GM12878 (cell line): ENCODE measurements around the gene MMP11. TPM values are rescaled to one million over a fixed set of nuclear protein-coding genes. Genes with fewer than 3 reads are reported as not detected.

ENCODE experiments used
- ATAC-seq: fragments of 200-7000 bp; cut with Tn5 transposase; 3 replicates; pipeline ENCODE4 v1.9.1; 2020; ENCODE audit warnings: mild to moderate bottlenecking, moderate library complexity
- BruUV-seq: library from RNA; stranded (reverse); fragments of 400-500 nt; replicated peaks from 2 replicates; lab custom pipeline; 2021; lab: Mats Ljungman, UMichigan
- CTCF ChIA-PET: fragments of 300-600 bp; sonication (Branson Sonifier 250); formaldehyde crosslinking; extraction: SDS; loops from one replicate; lab custom pipeline; 2021; ENCODE audit warnings: inconsistent platforms; lab: Yijun Ruan, JAX
- POLR2A ChIA-PET: fragments of 350-600 bp; formaldehyde crosslinking; extraction: SDS; loops from one replicate; lab custom pipeline; 2021; ENCODE audit warnings: inconsistent platforms; lab: Charles Lee
- RAD21 ChIA-PET: fragments of 300-600 bp; sonication (Branson Sonifier 250); formaldehyde crosslinking; loops from one replicate; lab custom pipeline; 2023; ENCODE audit warnings: antibody characterized with exemption; ENCODE audit not compliant: unreplicated experiment; lab: Charles Lee
- SMC1A ChIA-PET: fragments of 300-600 bp; sonication (Branson Sonifier 250); formaldehyde crosslinking; loops from one replicate; lab custom pipeline; 2023; ENCODE audit not compliant: unreplicated experiment, uncharacterized antibody; lab: Charles Lee
- DNase-seq: peaks from one replicate; pipeline ENCODE4 v3.0.0-alpha.2; 2011; ENCODE audit warnings: low read depth, low spot score
- FAIRE-seq: peaks from 3 replicates; lab custom pipeline; 2011; peaks lifted over from hg19 to GRCh38; lab: Jason Lieb, UNC
- H2AFZ ChIP-seq: 2 replicates; pipeline ENCODE4 v1.6.0; 2011; ENCODE audit warnings: low read depth, low read length, control low read depth; ENCODE audit not compliant: control insufficient read depth
- H3K27ac ChIP-seq: 2 replicates; pipeline ENCODE4 v1.5.1; 2011; ENCODE audit warnings: control low read depth; ENCODE audit not compliant: control insufficient read depth, insufficient read depth
- H3K27me3 ChIP-seq, 2 experiments: replicated peaks in 1 of 2; 2 replicates each; pipeline versions ENCODE4 v1.6.0 to v1.6.1; 2011; ENCODE audit warnings: low read length in 1 of 2; ENCODE audit not compliant: control insufficient read depth in 2 of 2, insufficient read depth in 2 of 2
- H3K36me3 ChIP-seq, 2 experiments: 2 replicates each; pipeline ENCODE4 v1.5.1; 2011; ENCODE audit warnings: low read length in 1 of 2; ENCODE audit not compliant: control insufficient read depth in 2 of 2, insufficient read depth in 2 of 2
- H3K4me1 ChIP-seq: 2 replicates; pipeline ENCODE4 v1.6.1; 2011; ENCODE audit warnings: mild to moderate bottlenecking, low read length, moderate library complexity, mixed read lengths; ENCODE audit not compliant: control insufficient read depth, insufficient read depth
- H3K4me2 ChIP-seq: 2 replicates; pipeline ENCODE4 v1.6.0; 2011; ENCODE audit warnings: control low read depth; ENCODE audit not compliant: control insufficient read depth, insufficient read depth
- H3K4me3 ChIP-seq: fragments of 200-600 bp; sonication (generic); 2 replicates; pipeline ENCODE4 v1.5.1; 2016
- H3K79me2 ChIP-seq: 2 replicates; pipeline ENCODE4 v1.6.0; 2011; ENCODE audit warnings: low read length; ENCODE audit not compliant: control insufficient read depth, insufficient read depth
- H3K9ac ChIP-seq: 2 replicates; pipeline ENCODE4 v1.8.0; 2011; ENCODE audit warnings: low read length, control low read depth, mixed read lengths; ENCODE audit not compliant: control insufficient read depth, insufficient read depth
- H3K9me3 ChIP-seq: replicated peaks from 3 replicates; pipeline ENCODE4 v1.5.1; 2011; ENCODE audit warnings: mild to moderate bottlenecking, low read length; ENCODE audit not compliant: control insufficient read depth, insufficient read depth
- H4K20me1 ChIP-seq: 2 replicates; pipeline ENCODE4 v1.6.0; 2011; ENCODE audit not compliant: control insufficient read depth, insufficient read depth
- BACH1 ChIP-seq: fragments of 450-650 bp; IDR thresholded peaks from 2 replicates; pipeline ENCODE4 v1.6.1; 2017; ENCODE audit warnings: mild to moderate bottlenecking, borderline replicate concordance
- HDGF ChIP-seq: fragments of 450-650 bp; IDR thresholded peaks from 2 replicates; pipeline ENCODE4 v1.6.1; 2016; ENCODE audit warnings: antibody characterized with exemption
- NFIC ChIP-seq: IDR thresholded peaks from 2 replicates; pipeline ENCODE4 v1.6.1; 2012; ENCODE audit warnings: low read depth, mild to moderate bottlenecking, inconsistent platforms, low read length, moderate library complexity
- NR2C2 ChIP-seq: IDR thresholded peaks from 2 replicates; pipeline ENCODE4 v1.6.1; 2011; ENCODE audit warnings: borderline replicate concordance, low read depth; ENCODE audit not compliant: control insufficient read depth, insufficient read length
- PRDM15 ChIP-seq: fragments of 450-650 bp; formaldehyde crosslinking; IDR thresholded peaks from 2 replicates; pipeline ENCODE4 v1.4.0; 2020; ENCODE audit warnings: mild to moderate bottlenecking, moderate library complexity
- RCOR1 ChIP-seq: conservative IDR thresholded peaks from 2 replicates; pipeline ENCODE4 v1.6.1; 2012; ENCODE audit warnings: low read depth, low read length, improper control_type of control experiment
- SMAD5 ChIP-seq: IDR thresholded peaks from 2 replicates; pipeline ENCODE4 v1.6.1; 2016; ENCODE audit warnings: antibody characterized with exemption, low read depth
- SREBF2 ChIP-seq: IDR thresholded peaks from 2 replicates; pipeline ENCODE4 v1.6.1; 2012; ENCODE audit warnings: mild to moderate bottlenecking, low read length
- STAT1 ChIP-seq: fragments of 450-650 bp; conservative IDR thresholded peaks from 2 replicates; pipeline ENCODE4 v1.6.1; 2014; ENCODE audit warnings: antibody characterized with exemption, mild to moderate bottlenecking
- SUPT20H ChIP-seq: IDR thresholded peaks from 2 replicates; pipeline ENCODE4 v1.6.1; 2011; ENCODE audit warnings: low read depth, mild to moderate bottlenecking, low read length, moderate library complexity, borderline replicate concordance; ENCODE audit not compliant: control insufficient read depth
- TARDBP ChIP-seq: IDR thresholded peaks from 2 replicates; pipeline ENCODE4 v1.6.1; 2016; ENCODE audit warnings: borderline replicate concordance
- TCF3 ChIP-seq: IDR thresholded peaks from 2 replicates; pipeline ENCODE4 v1.6.1; 2012; ENCODE audit warnings: low read depth, mild to moderate bottlenecking, low read length, borderline replicate concordance; ENCODE audit not compliant: insufficient read depth
- USF2 ChIP-seq: IDR thresholded peaks from 2 replicates; pipeline ENCODE4 v1.6.1; 2011; ENCODE audit warnings: low read depth, low read length, improper control_type of control experiment, borderline replicate concordance
- ZNF207 ChIP-seq: fragments of 450-650 bp; IDR thresholded peaks from 2 replicates; pipeline ENCODE4 v1.6.1; 2014; ENCODE audit warnings: antibody characterized with exemption, mild to moderate bottlenecking, borderline replicate concordance
- ZNF217 ChIP-seq: fragments of 450-650 bp; IDR thresholded peaks from 2 replicates; pipeline ENCODE4 v1.6.1; 2017; ENCODE audit warnings: antibody characterized with exemption, mild to moderate bottlenecking
- ZNF24 ChIP-seq: fragments of 450-650 bp; IDR thresholded peaks from 2 replicates; pipeline ENCODE4 v1.6.1; 2017; ENCODE audit warnings: antibody characterized with exemption, mild to moderate bottlenecking
- ZNF592 ChIP-seq: fragments of 450-650 bp; IDR thresholded peaks from 2 replicates; pipeline ENCODE4 v1.6.1; 2017; ENCODE audit warnings: mild to moderate bottlenecking, moderate library complexity
- ZZZ3 ChIP-seq: IDR thresholded peaks from 2 replicates; pipeline ENCODE4 v1.6.1; 2011; ENCODE audit warnings: low read depth; ENCODE audit not compliant: control insufficient read depth, insufficient read length
- WGBS: methylation state at CpG from one replicate; pipeline ENCODE4 v1.1.6; 2016; ENCODE audit warnings: low lambda C conversion rate; ENCODE audit not compliant: insufficient replicate concordance, insufficient coverage; ENCODE audit errors: missing lambda C conversion rate; 5-methylcytosine and 5-hydroxymethylcytosine counted together
- in situ Hi-C: fragments of 300-500 bp; cut with MboI; formaldehyde crosslinking; loops from 9 replicates; pipeline ENCODE4 v1.14.3; 2018; ENCODE audit warnings: mixed read lengths
- intact Hi-C: fragments of 100-400 bp; cut with micrococcal nuclease; formaldehyde crosslinking; loops from one replicate; pipeline ENCODE4 v1.14.2; 2022; ENCODE audit not compliant: unreplicated experiment
- polyA plus RNA-seq, 11 experiments: library from polyadenylated mRNA; depleted of rRNA in 4 of 11; unstranded in 6 of 11; stranded (reverse) in 5 of 11; fragments of >200 nt; fragmentation: Nextera tagmentation in 4 of 11; fragmentation: Illumina TruSeq in 1 of 11; extraction: Ambion mirVana in 4 of 11; extraction: Trizol in 1 of 11; gene quantifications; 1 replicate in 1 of 11; 2 replicates in 10 of 11; pipeline versions ENCODE4 v1.2.1 to v1.2.3, GENCODE V29; 2011 to 2016; ENCODE audit warnings: inconsistent platforms in 2 of 11, missing spikeins in 2 of 11, low read depth in 1 of 11
- total RNA-seq, 4 experiments: library from RNA; depleted of rRNA in 3 of 4; stranded (reverse); fragments of >200 nt in 3 of 4; fragmentation: Illumina TruSeq in 1 of 4; extraction: Trizol in 1 of 4; gene quantifications; 2 replicates each; pipeline versions ENCODE4 v1.2.1 to v1.2.3, GENCODE V29; 2013 to 2021

The MMP11 gene
- total and polyA plus RNA-seq, 10 of the 15 experiments (the other 5 are each of a cell fraction or from before 2014, with no cell fraction given): 0.03 to 1.1 (median 0.31) TPM; not detected in 2

- no peak for ATAC-seq
- ChIA-PET SMC1A (no interaction called here), RAD21 (no interaction called here), POLR2A (no interaction called here), CTCF (no interaction called here)
- H3K27ac ChIP-seq: no peak overlapping the region
- H3K4me1 ChIP-seq: no peaks in the 10 kb centered on the region
- intact Hi-C loops: no loop called here
- H4K20me1 ChIP-seq: no peaks in the 10 kb centered on the region
- in situ Hi-C loops: no loop called here
- H2AFZ ChIP-seq: no peak overlapping the region
- no peaks in the 10 kb centered on the region; the same call in 2 of the 3 replicates for H3K9me3 ChIP-seq
- no TSS peak for BruUV-seq
- DNase-seq: no peak
- H3K36me3 ChIP-seq: no peaks in the 10 kb centered on the region; a peak in 1 of 4 replicates
- no peak for FAIRE-seq
- no peak overlapping the region for H3K4me3 ChIP-seq
- H3K9ac ChIP-seq: no peak overlapping the region
- H3K79me2 ChIP-seq: no peaks in the 10 kb centered on the region
- H3K4me2 ChIP-seq: no peak overlapping the region
- 97% methylated on average over 2 of the region's 2 CpGs for WGBS
- H3K27me3 ChIP-seq: no peaks in the 10 kb centered on the region
- TF ChIP-seq NR2C2 (no peak), SUPT20H (no peak), RCOR1 (no peak), HDGF (no peak), ZNF24 (peak; percentile 87), BACH1 (no peak), TCF3 (no peak), ZZZ3 (no peak), SREBF2 (no peak), STAT1 (no peak), NFIC (no peak), ZNF217 (no peak), TARDBP (no peak), USF2 (no peak), ZNF592 (peak; percentile 97), ZNF207 (no peak), PRDM15 (CRISPR knock-in tag) (no peak), SMAD5 (no peak)
Measured at GRCh38 chr22:23743303-23743705, 29.3 kb upstream of the MMP11 start.
